H1 (cell line): Measurements from ENCODE around the gene C14orf119. TPM values are rescaled to one million over a fixed set of nuclear protein-coding genes. Genes with fewer than 3 reads are reported as not detected.

Experiments
- CTCF ChIA-PET: fragments of 300-600 bp; sonication (Branson Sonifier 250); formaldehyde crosslinking; loops from one replicate; lab custom pipeline; 2021; ENCODE audit not compliant: partially characterized antibody; lab: Charles Lee
- POLR2A ChIA-PET: fragments of 300-600 bp; sonication (Branson Sonifier 250); formaldehyde crosslinking; loops from one replicate; lab custom pipeline; 2021; ENCODE audit warnings: inconsistent platforms; ENCODE audit not compliant: partially characterized antibody; lab: Charles Lee
- DNase-seq, 2 experiments: peaks; one replicate each; pipeline versions ENCODE4 v3.0.0 to v3.0.0-alpha.2; 2010 to 2022; ENCODE audit warnings: low spot score in 2 of 2, low read depth in 1 of 2, mixed read lengths in 1 of 2
- FAIRE-seq: peaks from 2 replicates; lab custom pipeline; 2011; peaks lifted over from hg19 to GRCh38; lab: Jason Lieb, UNC
- H2AFZ ChIP-seq: 2 replicates; pipeline ENCODE4 v1.8.1; 2012; ENCODE audit warnings: low read length, inconsistent platforms
- H2AK5ac ChIP-seq: 2 replicates; pipeline ENCODE4 v1.6.1; 2013; ENCODE audit warnings: low read depth, low read length
- H2BK120ac ChIP-seq: replicated peaks from 2 replicates; pipeline ENCODE3; 2013; ENCODE audit warnings: low read depth, low read length, inconsistent platforms
- H2BK12ac ChIP-seq: 2 replicates; pipeline ENCODE4 v1.6.1; 2013; ENCODE audit warnings: low read depth, low read length
- H2BK15ac ChIP-seq: 2 replicates; pipeline ENCODE4 v1.6.1; 2013; ENCODE audit warnings: low read length
- H2BK20ac ChIP-seq: 2 replicates; pipeline ENCODE4 v1.6.1; 2013; ENCODE audit warnings: low read length
- H2BK5ac ChIP-seq: 2 replicates; pipeline ENCODE4 v1.6.1; 2013; ENCODE audit warnings: low read depth, low read length
- H3K14ac ChIP-seq: 2 replicates; pipeline ENCODE4 v1.6.1; 2013; ENCODE audit warnings: inconsistent platforms; ENCODE audit not compliant: insufficient read length
- H3K18ac ChIP-seq: 2 replicates; pipeline ENCODE4 v1.6.1; 2013; ENCODE audit warnings: low read length; ENCODE audit errors: extremely low read depth
- H3K23ac ChIP-seq: 2 replicates; pipeline ENCODE4 v1.6.1; 2013; ENCODE audit warnings: inconsistent platforms; ENCODE audit not compliant: insufficient read length
- H3K23me2 ChIP-seq: 2 replicates; pipeline ENCODE4 v1.6.1; 2013; ENCODE audit warnings: low read depth, low read length
- H3K27ac ChIP-seq: 2 replicates; pipeline ENCODE4 v1.6.1; 2011; ENCODE audit warnings: low read depth, low read length, inconsistent platforms
- H3K27me3 ChIP-seq, 4 experiments: replicated peaks in 1 of 4; 1 replicate in 1 of 4; 2 replicates in 3 of 4; pipeline versions ENCODE4 v1.6.1 to v1.8.1; 2011 to 2013; ENCODE audit warnings: low read length in 3 of 4, mild to moderate bottlenecking in 3 of 4, inconsistent platforms in 2 of 4, mixed read lengths in 2 of 4, moderate library complexity in 1 of 4; ENCODE audit not compliant: control insufficient read depth in 3 of 4, insufficient read depth in 3 of 4; ENCODE audit errors: extremely low read depth in 1 of 4
- H3K36me3 ChIP-seq, 4 experiments: 2 replicates each; pipeline versions ENCODE4 v1.6.1 to v1.8.1; 2011 to 2013; ENCODE audit warnings: mild to moderate bottlenecking in 4 of 4, low read length in 3 of 4, moderate library complexity in 2 of 4, control low read depth in 1 of 4, inconsistent platforms in 1 of 4; ENCODE audit not compliant: insufficient read depth in 4 of 4, control insufficient read depth in 2 of 4
- H3K4ac ChIP-seq: replicated peaks from 2 replicates; pipeline ENCODE3; 2013; ENCODE audit warnings: low read length, low read depth, mixed read lengths, inconsistent platforms; ENCODE audit not compliant: insufficient read length
- H3K4me1 ChIP-seq, 4 experiments: replicated peaks in 1 of 4; 1 replicate in 1 of 4; 2 replicates in 3 of 4; pipeline versions ENCODE4 v1.6.1 to v1.8.1; 2011 to 2013; ENCODE audit warnings: low read length in 3 of 4, inconsistent platforms in 2 of 4, mixed read lengths in 1 of 4; ENCODE audit not compliant: insufficient read depth in 4 of 4, control insufficient read depth in 3 of 4
- H3K4me2 ChIP-seq, 2 experiments: 2 replicates each; pipeline versions ENCODE4 v1.6.1 to v1.8.1; 2011 to 2013; ENCODE audit warnings: low read depth in 2 of 2, low read length in 2 of 2, control low read depth in 1 of 2, inconsistent platforms in 1 of 2, mild to moderate bottlenecking in 1 of 2; ENCODE audit not compliant: insufficient read depth in 1 of 2
- H3K4me3 ChIP-seq, 4 experiments: fragments of 200-600, 300-600 bp in 1 of 4; sonication (generic), shearing (Covaris generic), sonication (Bioruptor Twin) in 1 of 4; 2 replicates each; pipeline versions ENCODE4 v1.5.1 to v1.8.1; 2011 to 2016; ENCODE audit warnings: low read length in 4 of 4, low read depth in 3 of 4, control low read depth in 2 of 4, inconsistent platforms in 2 of 4, mild to moderate bottlenecking in 2 of 4, mixed read lengths in 1 of 4, moderate library complexity in 1 of 4; ENCODE audit not compliant: insufficient read depth in 2 of 4; ENCODE audit errors: extremely low read depth in 1 of 4
- H3K56ac ChIP-seq: replicated peaks from 2 replicates; pipeline ENCODE3; 2013; ENCODE audit warnings: low read depth, mild to moderate bottlenecking, mixed read lengths, low read length, inconsistent platforms; ENCODE audit not compliant: insufficient read length
- H3K79me1 ChIP-seq: 2 replicates; pipeline ENCODE4 v1.6.1; 2013; ENCODE audit warnings: low read depth, low read length, control low read depth
- H3K79me2 ChIP-seq, 2 experiments: 2 replicates each; pipeline versions ENCODE4 v1.6.1 to v1.8.1; 2012 to 2013; ENCODE audit warnings: low read length in 2 of 2, mild to moderate bottlenecking in 2 of 2, inconsistent platforms in 1 of 2; ENCODE audit not compliant: insufficient read depth in 2 of 2, control insufficient read depth in 1 of 2
- H3K9ac ChIP-seq, 4 experiments: replicated peaks in 1 of 4; 1 replicate in 1 of 4; 2 replicates in 3 of 4; pipeline versions ENCODE4 v1.6.1 to v1.8.1; 2011 to 2013; ENCODE audit warnings: low read depth in 3 of 4, low read length in 3 of 4, control low read depth in 2 of 4, mild to moderate bottlenecking in 2 of 4, moderate library complexity in 2 of 4, inconsistent platforms in 1 of 4; ENCODE audit errors: extremely low read depth in 1 of 4
- H3K9me3 ChIP-seq, 2 experiments: 2 replicates each; pipeline versions ENCODE4 v1.6.1 to v1.8.1; 2012 to 2013; ENCODE audit warnings: mild to moderate bottlenecking in 2 of 2, moderate library complexity in 2 of 2, control low read depth in 1 of 2, inconsistent platforms in 1 of 2, low read depth in 1 of 2, low read length in 1 of 2, mixed read lengths in 1 of 2; ENCODE audit not compliant: insufficient read depth in 2 of 2
- H4K20me1 ChIP-seq, 2 experiments: replicated peaks in 1 of 2; 2 replicates each; pipeline versions ENCODE3 to v1.8.1; 2011 to 2013; ENCODE audit warnings: inconsistent platforms in 2 of 2, low read length in 2 of 2, mild to moderate bottlenecking in 1 of 2; ENCODE audit not compliant: insufficient read depth in 2 of 2, control insufficient read depth in 1 of 2
- H4K5ac ChIP-seq: 2 replicates; pipeline ENCODE4 v1.6.1; 2013; ENCODE audit warnings: low read length, low read depth, mixed read lengths, inconsistent platforms; ENCODE audit not compliant: insufficient read length
- H4K8ac ChIP-seq: 2 replicates; pipeline ENCODE4 v1.8.0; 2013; ENCODE audit warnings: mild to moderate bottlenecking, moderate library complexity, low read length, inconsistent platforms; ENCODE audit not compliant: insufficient read depth; ENCODE audit errors: extremely low read depth
- H4K91ac ChIP-seq: replicated peaks from 2 replicates; pipeline ENCODE3; 2013; ENCODE audit warnings: low read length, mixed read lengths, inconsistent platforms; ENCODE audit not compliant: insufficient read length
- CBX8 ChIP-seq: fragments of 300-800, 300-1000 bp; sonication (generic); IDR thresholded peaks from 2 replicates; pipeline ENCODE4 v1.7.1; 2016; ENCODE audit warnings: low read depth, low read length, borderline replicate concordance
- CEBPB ChIP-seq: IDR thresholded peaks from 2 replicates; pipeline ENCODE4 v1.6.1; 2012; ENCODE audit warnings: low read depth, low read length
- CREB1 ChIP-seq: IDR thresholded peaks from 2 replicates; pipeline ENCODE4 v1.6.1; 2012; ENCODE audit warnings: inconsistent platforms
- EGR1 ChIP-seq: IDR thresholded peaks from 2 replicates; pipeline ENCODE4 v1.6.1; 2011; ENCODE audit warnings: low read depth, low read length, borderline replicate concordance
- GTF2F1 ChIP-seq: IDR thresholded peaks from 2 replicates; pipeline ENCODE4 v1.6.1; 2012; ENCODE audit warnings: low read depth, low read length, improper control_type of control experiment, borderline replicate concordance
- HDAC2 ChIP-seq, 2 experiments: fragments of 300-600 bp in 1 of 2; sonication (generic) in 1 of 2; IDR thresholded peaks; 2 replicates each; pipeline ENCODE4 v1.6.1; 2011 to 2012; ENCODE audit warnings: low read depth in 2 of 2, low read length in 2 of 2, mild to moderate bottlenecking in 2 of 2, moderate library complexity in 2 of 2, borderline replicate concordance in 1 of 2, inconsistent platforms in 1 of 2
- PHF8 ChIP-seq: fragments of 200-600 bp; sonication (generic); conservative IDR thresholded peaks from 2 replicates; pipeline ENCODE4 v1.7.1; 2012; ENCODE audit warnings: low read depth, mild to moderate bottlenecking, inconsistent platforms, low read length, moderate library complexity
- RBBP5 ChIP-seq: IDR thresholded peaks from 2 replicates; pipeline ENCODE4 v1.7.1; 2012; ENCODE audit warnings: low read depth, mild to moderate bottlenecking, inconsistent platforms, low read length, moderate library complexity, borderline replicate concordance
- SIRT6 ChIP-seq: IDR thresholded peaks from one replicate; pipeline ENCODE4 v1.7.1; 2012; ENCODE audit warnings: low read length, inconsistent platforms
- TEAD4 ChIP-seq: IDR thresholded peaks from 2 replicates; pipeline ENCODE4 v1.6.1; 2012; ENCODE audit warnings: low read depth, low read length, inconsistent platforms, mixed read lengths
- WGBS, 2 experiments: shearing (Covaris generic) in 1 of 2; methylation state at CpG; one replicate each; pipeline versions ENCODE4 v1.1.6 to v1.1.7; 2013 to 2015; ENCODE audit warnings: low lambda C conversion rate in 2 of 2, mixed read lengths in 2 of 2, inconsistent platforms in 1 of 2, low coverage in 1 of 2, missing lambda C conversion rate in 1 of 2; ENCODE audit not compliant: insufficient replicate concordance in 2 of 2, insufficient coverage in 1 of 2, insufficient read length in 1 of 2; ENCODE audit errors: extremely low coverage in 1 of 2, missing lambda C conversion rate in 1 of 2; 5-methylcytosine and 5-hydroxymethylcytosine counted together
- polyA plus RNA-seq, 7 experiments: library from polyadenylated mRNA; depleted of rRNA in 3 of 7; stranded (reverse) in 5 of 7; unstranded in 2 of 7; fragments of >200 nt in 5 of 7; fragments of 200-250 nt in 2 of 7; gene quantifications; 1 replicate in 5 of 7; 2 replicates in 1 of 7; 4 replicates in 1 of 7; pipeline versions ENCODE4 v1.2.1 to v1.2.3, GENCODE V29; 2011 to 2013; ENCODE audit warnings: missing spikeins in 2 of 7, mixed read lengths in 2 of 7
- total RNA-seq: library from RNA; stranded (reverse); fragmentation: NEBNext Ultra II Directional; extraction: Animal tissue kit (Norgen Biotek cat#: 25700); gene quantifications from 2 replicates; pipeline ENCODE4 v1.2.1, GENCODE V29; 2021
- TF ChIP-seq, protein P1 (sequence below), 3 experiments: IDR thresholded peaks; 1 replicate in 2 of 3; 2 replicates in 1 of 3; pipeline versions ENCODE4 v1.5.1 to v1.6.1; 2011; ENCODE audit warnings: low read length in 3 of 3, mild to moderate bottlenecking in 3 of 3, inconsistent platforms in 2 of 3, low read depth in 1 of 3, moderate library complexity in 1 of 3; ENCODE audit not compliant: insufficient read depth in 1 of 3; ENCODE audit errors: control extremely low read depth in 1 of 3

C14orf119 gene
- total and polyA plus RNA-seq, 2 of the 8 experiments (the other 6 are each of a cell fraction or from before 2014, with no cell fraction given): 78.1 to 94.0 TPM

- Histone ChIP-seq H3K18ac (no peak overlapping the region), H3K79me1 (peaks cover 2% of the 10 kb centered on the region; the same call in 1 of the 2 replicates), H3K4ac (no peak overlapping the region), H2BK120ac (no peak overlapping the region), H3K36me3 (peaks cover 27 to 76% (median 56%) of the 10 kb centered on the region in 4 experiments), H3K79me2 (peaks cover 16 to 42% of the 10 kb centered on the region in 2 experiments), H4K91ac (no peak overlapping the region), H4K5ac (no peak overlapping the region), H4K20me1 (peaks cover 6 to 9% of the 10 kb centered on the region in 2 experiments), H3K23me2 (peaks cover 5% of the 10 kb centered on the region; the same call in 1 of the 2 replicates), H2BK15ac (no peak overlapping the region), H3K27me3 (no peaks in the 10 kb centered on the region), H2AK5ac (no peak overlapping the region), H3K14ac (no peak overlapping the region), H2BK12ac (no peak overlapping the region), H3K27ac (no peak overlapping the region), H3K4me2 (no peak overlapping the region), H2BK20ac (no peak overlapping the region), H3K23ac (no peak overlapping the region), H3K56ac (no peak overlapping the region), H3K4me1 (no peaks in the 10 kb centered on the region; a peak in 1 of 7 replicates), H4K8ac (no peak overlapping the region), H2AFZ (no peak overlapping the region), H2BK5ac (no peak overlapping the region), H3K9me3 (no peaks in the 10 kb centered on the region), H3K9ac (no peak overlapping the region), H3K4me3 (no peak overlapping the region)
- DNase-seq (no peak), FAIRE-seq (no peak)
- WGBS, 2 experiments: 97% methylated on average over 4 of the region's 4 CpGs; no CpG with 5 or more reads in 1 of the 2 experiments
- CTCF ChIA-PET: interaction anchor here (0.6 to 4.6 kb wide), 12 partner anchors 10 to 290 kb away, joined by 3 to 56 read pairs (median 3); no protein-coding TSS in a partner anchor
- POLR2A ChIA-PET: interaction anchor here (0.7 to 2.5 kb wide), 10 partner anchors 10 to 94 kb away, joined by 3 to 14 read pairs (median 4); partner anchors contain the start of gene SLC7A8
- TF ChIP-seq CREB1: no peak
- TF ChIP-seq SIRT6: no peak
- TF ChIP-seq, protein P1, sequence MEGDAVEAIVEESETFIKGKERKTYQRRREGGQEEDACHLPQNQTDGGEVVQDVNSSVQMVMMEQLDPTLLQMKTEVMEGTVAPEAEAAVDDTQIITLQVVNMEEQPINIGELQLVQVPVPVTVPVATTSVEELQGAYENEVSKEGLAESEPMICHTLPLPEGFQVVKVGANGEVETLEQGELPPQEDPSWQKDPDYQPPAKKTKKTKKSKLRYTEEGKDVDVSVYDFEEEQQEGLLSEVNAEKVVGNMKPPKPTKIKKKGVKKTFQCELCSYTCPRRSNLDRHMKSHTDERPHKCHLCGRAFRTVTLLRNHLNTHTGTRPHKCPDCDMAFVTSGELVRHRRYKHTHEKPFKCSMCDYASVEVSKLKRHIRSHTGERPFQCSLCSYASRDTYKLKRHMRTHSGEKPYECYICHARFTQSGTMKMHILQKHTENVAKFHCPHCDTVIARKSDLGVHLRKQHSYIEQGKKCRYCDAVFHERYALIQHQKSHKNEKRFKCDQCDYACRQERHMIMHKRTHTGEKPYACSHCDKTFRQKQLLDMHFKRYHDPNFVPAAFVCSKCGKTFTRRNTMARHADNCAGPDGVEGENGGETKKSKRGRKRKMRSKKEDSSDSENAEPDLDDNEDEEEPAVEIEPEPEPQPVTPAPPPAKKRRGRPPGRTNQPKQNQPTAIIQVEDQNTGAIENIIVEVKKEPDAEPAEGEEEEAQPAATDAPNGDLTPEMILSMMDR (IDR thresholded peaks at IDR 0.05; ENCODE audit: control extremely low read depth in 1 of 3, insufficient read depth in 1 of 3, low read depth in 1 of 3, low read length in 3 of 3): no peak
- no peak for TF ChIP-seq EGR1
- no peak for TF ChIP-seq CEBPB
- no peak for TF ChIP-seq CBX8
- no peak for TF ChIP-seq PHF8
- TF ChIP-seq GTF2F1: no peak
- no peak for TF ChIP-seq RBBP5
- no peak for TF ChIP-seq TEAD4
- no peak for TF ChIP-seq HDAC2 (IDR thresholded peaks at IDR 0.05; ENCODE audit: borderline replicate concordance in 1 of 2, low read depth in 2 of 2, low read length in 2 of 2)
Measured at GRCh38 chr14:23090254-23090636, 5.1 kb upstream of the C14orf119 start.
